ENCODE data around the gene FAM171A1. TPM values are rescaled to one million over a fixed set of nuclear protein-coding genes. Genes with fewer than 3 reads are reported as not detected.
A peak's percentile ranks its signal among the peaks of the same experiment; 100 is the strongest.
"Not testable (repeated sequence)": the region's sequence is repeated elsewhere in the genome, so short reads cannot be mapped to it uniquely, and the experiment has no call there.

The FAM171A1 gene
- total RNA-seq, 1 donor from 2014 or later: 34.9 TPM

DNA sequence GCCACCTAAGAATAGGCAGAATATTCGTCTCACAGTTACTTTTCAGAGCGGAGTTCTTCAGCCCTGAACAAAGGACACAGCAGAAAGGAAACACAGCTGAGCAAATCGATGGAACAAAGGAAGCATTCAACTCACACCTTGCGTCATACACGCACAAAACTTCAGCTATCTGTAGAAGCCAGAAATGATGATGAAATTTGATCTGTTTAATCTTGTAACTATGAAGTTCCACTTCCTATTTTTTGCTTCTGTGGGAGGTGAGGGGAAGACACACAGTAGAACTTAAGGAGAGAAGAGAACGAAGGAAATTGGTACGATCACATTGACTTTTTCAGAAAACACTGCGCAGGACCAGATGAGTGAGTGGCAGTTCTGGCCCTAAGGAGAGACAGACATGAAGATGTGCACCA is 26.2 kb downstream of the FAM171A1 start:
- no peak for DNase-seq (ENCODE audit: low read depth)

DNA sequence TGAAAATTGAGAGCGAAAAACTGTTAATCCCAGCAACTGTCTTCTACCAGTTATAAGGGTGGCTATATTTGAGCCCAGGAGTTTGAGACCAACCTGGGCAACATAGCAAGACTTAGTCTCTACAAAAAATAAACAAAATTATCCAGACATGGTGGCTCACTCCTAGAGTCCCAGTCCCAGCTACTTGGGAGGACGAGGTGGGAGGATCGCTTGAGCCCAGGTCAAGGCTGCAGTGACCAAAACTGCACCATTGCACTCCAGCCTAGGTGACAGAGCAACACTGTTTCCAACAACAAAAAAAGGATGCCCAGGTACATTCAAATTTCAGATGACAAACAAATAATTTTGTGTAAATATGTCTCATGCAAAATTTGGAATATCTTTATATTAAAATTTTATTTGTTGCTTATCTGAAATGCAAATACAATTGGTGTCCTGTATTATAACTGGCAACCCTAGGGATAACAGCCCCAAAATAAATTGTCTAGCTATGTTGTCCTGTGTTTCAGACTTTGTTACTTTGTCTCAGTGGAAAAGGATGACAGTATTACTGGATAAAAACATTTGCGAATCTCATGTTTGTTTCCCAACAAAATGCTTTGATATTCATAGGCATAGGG is 26.7 kb downstream of the FAM171A1 start:
- no peak for DNase-seq (ENCODE audit: low read depth)

DNA sequence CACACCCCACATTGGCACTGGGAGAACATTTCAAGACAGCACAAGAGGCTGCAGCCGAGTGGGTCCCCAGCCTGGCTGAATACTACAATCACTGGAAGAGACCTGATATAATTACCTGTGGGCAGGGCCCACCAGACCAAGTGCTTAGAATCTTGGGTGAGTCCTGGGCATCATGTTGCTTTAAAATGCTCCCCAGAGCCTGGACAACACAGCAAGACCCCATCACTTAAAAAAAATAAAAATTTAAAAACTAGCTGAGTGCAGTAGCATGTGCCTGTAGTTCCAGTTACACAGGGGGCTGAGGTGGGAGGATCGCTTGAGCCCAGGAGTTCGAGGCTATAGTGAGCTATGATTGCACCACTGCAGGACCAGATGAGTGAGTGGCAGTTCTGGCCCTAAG is 28.1 kb downstream of the FAM171A1 start:
- no peak for DNase-seq (ENCODE audit: low read depth)

DNA sequence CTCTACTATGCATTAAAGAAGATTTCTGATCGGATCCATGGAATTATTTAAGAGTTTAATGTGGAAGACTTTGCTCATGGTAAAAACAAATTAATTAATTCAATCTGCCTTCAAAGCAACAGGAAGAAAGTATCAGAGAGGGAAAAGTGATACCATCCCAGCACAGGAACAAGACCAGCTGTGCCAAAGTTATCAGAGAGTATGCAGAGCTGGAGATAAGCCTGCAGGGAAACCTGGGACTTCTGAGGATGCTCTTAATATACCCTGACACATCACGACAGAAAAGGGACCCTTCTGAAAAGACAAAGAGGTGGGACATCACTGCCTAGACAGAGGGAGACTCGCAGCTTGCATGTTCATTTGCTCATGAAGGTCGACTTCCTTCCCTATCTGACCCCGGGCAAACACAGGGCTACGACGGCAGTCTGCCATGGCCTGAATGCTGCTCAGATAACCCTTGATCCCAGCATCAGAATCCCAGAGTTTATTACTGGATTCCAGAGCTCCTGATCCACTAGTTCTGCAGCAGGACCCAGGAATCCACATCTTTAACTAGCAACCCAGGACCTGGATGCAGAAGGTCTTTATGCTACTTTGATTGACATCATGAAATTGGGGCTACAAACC is 29.5 kb downstream of the FAM171A1 start:
- no peak for DNase-seq (ENCODE audit: low read depth)

DNA sequence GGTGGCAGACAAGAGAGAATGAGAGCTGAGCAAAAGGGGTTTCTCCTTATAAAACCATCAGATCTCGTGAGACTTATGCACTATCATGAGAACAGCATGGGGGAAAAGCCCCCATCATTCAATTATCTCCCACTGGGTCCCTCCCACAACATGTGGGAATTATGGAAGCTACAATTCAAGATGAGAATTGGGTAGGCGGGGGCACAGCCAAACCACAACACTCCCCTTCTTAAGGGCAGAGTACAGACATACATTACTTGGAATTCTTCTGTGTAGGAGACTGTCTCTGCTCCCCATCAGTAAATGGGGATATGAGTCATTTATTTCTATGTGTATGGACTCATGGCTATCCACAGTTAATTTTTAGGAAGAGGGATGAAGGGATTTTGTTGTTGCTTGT is 31.2 kb downstream of the FAM171A1 start:
- DNase-seq (ENCODE audit: low read depth): no peak

DNA sequence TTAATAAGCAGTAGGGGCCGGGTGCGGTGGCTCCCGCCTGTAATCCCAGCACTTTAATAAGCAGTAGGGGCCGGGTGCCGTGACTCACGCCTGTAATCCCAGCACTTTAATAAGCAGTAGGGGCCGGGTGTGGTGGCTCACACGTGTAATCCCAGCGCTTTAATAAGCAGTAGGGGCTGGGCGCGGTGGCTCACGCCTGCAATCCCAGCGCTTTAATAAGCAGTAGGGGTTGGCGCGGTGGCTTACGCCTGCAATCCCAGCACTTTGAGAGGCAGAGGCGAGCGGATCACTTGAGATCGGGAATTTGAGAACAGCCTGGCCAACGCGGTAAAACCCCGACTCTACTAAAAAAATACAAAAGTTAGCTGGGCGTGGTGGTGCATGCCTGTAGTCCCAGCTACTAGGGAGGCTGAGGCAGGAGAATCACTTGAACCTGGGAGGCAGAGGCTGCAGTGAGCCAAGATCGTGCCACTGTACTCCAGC is 33.6 kb downstream of the FAM171A1 start:
- DNase-seq (ENCODE audit: low read depth): not testable (repeated sequence)

DNA sequence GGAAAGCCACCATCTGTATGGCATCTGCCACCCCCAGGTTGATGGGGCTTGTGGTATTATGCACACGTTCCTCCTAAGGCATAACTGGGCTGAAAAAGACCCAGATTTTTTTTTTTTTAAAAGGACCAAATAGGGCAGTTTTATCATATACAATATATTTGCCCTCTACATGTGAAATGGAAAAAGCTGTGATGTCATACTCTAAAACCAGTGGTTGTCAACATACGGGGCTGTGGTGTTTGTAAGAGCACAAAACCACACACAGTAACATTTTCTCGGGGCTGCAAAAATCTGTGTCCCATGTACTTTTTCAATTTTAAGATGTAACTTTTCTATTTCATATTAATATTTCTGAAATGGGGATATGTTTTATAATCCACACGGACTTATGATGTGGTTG is 34.9 kb downstream of the FAM171A1 start:
- DNase-seq (ENCODE audit: low read depth): no peak

DNA sequence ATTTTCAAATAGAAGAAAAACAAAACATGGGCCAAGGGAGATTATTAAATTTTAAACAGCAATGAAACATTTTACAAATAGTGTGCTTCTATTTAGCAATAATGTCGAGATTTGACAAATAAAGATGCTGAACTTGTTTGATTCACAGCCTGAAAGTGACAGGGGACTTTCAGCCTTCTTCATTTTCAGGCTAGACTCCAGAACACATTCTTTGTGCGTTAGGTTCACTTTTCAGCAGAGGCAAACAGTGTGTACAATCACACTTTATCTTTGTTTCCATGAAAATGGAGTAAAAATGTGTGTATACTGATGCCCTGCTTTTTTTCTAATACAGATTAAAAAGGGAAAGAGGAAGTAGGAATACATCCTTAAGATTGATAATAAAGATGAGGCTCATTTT is 35.6 kb downstream of the FAM171A1 start:
- no peak for DNase-seq (ENCODE audit: low read depth)

DNA sequence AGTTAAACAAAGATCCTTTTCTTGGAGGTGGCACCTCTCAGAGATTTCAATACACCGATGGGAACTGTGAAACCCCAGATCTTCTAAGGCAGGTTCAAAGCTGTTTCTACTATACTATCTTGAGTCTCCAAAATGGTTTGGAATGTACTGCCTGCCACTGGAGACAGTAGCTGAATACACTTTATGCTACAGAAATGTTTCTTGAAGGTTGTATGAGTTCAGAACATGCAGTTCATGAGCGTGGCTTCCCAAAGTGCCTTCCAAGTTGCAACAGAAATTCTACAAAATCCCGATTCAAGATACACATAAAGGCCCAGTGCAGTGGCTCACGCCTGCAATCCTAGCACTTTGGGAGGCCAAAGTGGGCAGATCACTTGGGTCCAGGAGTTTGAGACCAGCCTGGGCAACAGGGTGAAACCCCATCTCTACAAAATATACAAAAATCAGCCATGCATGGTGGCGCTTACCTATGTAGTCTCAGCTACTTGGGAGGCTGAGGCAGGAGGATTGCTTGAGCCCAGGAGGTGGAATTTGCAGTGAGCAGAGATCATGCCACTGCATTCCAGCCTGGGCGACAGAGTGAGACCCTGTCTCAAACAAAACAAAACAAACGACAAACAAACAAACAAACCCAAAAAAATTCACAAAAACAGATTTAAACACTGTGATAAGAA is 36.3 kb downstream of the FAM171A1 start:
- DNase-seq (ENCODE audit: low read depth): peak; percentile 59

DNA sequence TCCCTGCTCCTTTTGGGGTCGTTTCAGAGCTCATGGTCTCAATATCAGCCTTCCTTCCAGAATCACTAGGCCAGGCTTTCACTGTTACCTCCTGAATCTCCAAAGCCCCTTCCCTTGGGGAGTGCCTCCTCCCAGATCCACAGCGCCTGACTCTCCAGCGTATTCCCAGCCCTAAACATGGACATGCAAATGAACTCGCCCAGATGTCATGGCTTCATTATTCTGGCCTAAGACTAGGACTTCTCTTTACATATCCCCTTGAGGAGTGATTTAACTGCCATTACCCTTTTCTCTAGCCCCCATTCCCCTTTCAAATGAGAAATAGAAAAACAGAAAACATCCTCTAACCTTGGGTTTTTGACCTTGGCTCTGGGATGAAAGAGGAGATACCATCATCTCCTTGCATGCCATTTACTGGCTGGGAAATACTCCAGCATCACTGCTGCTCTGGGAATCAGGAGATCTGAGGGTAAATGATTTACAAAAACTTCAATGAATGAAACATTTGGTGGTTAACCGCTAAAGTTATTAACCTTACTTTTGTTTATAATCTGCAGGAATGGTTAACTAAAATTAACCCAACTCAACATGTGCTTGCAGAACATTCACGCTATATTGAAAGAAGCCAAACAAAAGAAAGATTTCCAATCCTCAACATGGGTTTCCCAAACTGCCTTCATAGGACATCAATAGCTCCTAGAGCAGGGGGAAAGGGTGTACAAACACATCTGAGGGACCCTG is 37.0 kb downstream of the FAM171A1 start:
- peak; percentile 99 for DNase-seq (ENCODE audit: low read depth)

DNA sequence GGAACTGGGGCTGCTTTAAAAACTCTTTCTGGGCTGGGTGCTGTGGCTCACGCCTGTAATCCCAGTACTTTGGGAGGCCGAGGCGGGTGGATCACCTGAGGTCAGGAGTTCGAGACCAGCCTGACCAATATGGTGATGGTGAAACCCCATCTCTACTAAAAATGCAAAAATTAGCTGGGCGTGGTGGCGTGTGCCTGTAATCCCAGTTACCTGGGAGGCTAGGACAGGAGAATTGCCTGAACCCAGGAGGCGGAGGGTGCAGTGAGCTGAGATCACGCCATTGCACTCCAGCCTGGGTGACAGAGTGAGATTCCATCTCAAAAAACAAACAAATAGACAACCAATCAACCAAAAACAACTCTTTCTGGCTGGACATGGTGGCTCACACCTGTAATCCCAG is 37.9 kb downstream of the FAM171A1 start:
- not testable (repeated sequence) for DNase-seq (ENCODE audit: low read depth)

DNA sequence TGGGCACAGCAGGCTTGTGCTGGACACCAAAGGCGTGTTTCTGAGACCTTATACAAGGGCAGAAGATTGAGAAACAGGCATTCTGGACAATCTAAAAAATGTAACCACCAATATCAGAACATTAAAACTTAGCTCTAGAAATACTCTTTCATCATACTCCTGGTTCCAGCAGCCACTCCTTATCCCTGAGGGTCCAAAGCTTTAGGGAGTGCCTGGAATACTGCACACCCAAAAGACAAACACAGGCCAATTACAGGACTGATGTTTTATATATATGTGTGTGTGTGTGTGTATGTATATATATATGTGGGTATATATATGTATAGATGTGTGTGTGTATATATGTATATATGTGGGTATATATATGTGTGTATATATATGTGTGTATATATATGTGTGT is 39.6 kb downstream of the FAM171A1 start:
- DNase-seq (ENCODE audit: low read depth): no peak

DNA sequence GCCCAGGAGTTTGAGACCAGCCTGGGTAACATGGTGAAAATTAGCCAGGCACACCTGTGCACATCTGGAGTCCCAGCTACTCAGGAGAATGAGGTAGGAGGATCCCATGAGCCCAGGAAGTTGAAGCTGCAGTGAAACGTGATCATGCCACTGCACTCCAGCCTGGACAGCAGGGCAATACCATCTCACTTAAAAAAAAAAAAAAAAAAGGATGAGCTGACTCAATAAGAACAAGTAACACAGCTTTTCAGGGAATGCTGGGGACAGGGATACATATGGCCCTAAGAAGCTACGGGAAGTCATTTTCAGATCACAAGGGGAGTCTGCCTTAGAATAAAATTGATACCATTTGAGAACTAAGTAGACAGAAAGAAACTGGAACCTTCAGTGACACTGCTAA is 41.7 kb downstream of the FAM171A1 start:
- no peak for DNase-seq (ENCODE audit: low read depth)

DNA sequence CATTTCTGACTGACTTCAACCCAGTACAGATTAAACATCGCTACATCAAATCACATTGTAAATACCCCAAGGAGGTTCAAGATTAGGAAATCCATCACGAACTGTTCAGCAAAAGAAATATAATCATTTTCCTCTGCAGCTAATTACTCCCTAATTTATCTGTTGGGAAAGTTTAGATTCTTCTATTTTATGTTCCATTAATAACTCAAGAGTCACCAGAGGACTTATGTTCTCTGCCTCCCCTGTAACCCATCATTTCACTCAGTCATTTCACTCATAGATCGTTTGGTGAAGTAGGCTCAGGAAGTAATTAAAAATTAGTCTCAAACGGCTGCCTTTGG is 45.2 kb downstream of the FAM171A1 start:
- DNase-seq (ENCODE audit: low read depth): no peak

DNA sequence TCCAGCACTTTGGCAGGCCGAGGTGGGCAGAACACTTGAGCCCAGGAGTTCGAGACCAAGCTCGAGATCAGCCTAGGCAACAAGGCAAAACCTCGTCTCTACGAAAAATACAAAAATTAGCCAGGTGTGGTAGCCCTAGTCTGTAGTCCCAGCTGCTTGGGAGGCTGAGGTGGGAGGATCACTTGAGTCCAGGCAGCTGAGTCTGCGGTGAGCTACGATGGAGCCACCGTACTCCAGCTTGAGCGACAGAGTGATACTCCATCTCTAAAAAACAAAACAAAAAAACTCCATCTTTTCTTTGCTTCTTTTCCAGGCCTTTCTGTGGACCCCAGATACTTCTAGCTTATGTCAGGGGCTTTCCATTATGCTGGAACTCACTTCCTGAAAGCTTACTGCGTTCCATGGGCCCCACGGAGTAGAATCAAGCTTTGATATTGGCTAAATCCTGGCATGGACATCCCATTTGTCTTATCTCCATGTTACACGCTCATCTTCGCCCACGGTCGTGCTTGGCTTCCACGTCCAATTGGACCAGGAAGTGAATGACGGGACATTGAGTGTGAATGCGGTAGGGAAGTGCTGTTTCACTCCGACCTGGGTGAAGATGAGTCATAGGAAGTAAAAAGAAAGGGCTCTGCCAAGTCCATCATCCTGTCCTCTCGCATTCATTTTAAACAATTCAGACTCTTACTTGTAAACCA is 45.7 kb downstream of the FAM171A1 start:
- DNase-seq (ENCODE audit: low read depth): peak; percentile 90

DNA sequence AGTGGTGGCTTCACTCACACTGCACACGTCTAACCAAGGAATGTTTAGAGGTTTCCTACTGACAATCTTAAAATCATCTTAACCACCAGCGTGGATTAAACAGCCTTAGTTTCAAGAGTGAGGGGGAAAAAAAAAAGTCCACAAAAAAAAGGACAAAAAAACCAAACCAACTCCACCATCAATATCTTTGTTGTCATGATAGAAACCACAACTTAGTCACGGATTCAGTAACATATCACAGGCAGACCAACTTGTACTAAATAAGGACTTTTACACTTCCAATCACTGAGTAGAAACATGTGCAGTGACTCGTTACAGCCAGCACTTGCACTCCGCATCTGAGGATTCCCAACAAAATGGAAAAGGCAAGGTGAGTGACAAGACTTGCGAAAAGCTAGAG is 46.5 kb downstream of the FAM171A1 start:
- DNase-seq (ENCODE audit: low read depth): no peak

DNA sequence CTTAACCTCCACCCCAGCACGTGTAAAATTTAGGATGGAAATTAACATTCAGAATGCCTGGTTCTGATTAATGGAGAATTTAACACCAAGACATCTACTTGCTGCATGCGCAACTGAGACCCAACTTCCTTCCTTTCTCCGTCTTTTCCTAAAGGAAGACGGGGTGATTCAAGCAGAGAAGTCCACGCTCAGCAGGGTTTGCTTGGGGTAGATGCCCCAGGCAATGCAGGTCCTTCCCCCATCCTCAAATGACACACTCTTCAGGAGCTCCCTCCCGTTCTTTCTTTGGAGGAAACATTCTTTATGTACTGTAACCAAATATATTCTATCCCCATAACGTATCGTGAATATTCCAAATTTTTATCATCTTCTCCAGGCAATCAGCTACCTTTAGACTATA is 47.0 kb downstream of the FAM171A1 start:
- no peak for DNase-seq (ENCODE audit: low read depth)

DNA sequence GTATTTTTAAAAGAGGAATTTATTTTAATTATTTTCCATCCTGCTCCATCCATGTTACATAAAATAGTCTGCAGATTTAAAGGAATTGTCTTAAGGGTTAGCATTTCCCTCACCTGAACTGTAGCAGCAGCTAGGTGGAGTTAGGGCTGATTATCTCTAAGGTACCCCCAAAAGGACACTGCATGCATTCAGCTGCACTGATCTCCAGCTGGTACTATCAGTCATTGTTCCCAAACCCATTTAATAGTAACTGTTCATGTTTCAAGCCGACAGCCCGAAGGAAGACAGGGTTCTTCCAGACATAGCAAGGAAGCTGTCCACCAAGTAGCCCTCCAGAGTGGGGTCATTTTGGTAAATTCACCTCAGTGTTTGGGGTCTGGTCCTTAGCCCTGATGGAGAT is 48.7 kb downstream of the FAM171A1 start:
- DNase-seq (ENCODE audit: low read depth): no peak

DNA sequence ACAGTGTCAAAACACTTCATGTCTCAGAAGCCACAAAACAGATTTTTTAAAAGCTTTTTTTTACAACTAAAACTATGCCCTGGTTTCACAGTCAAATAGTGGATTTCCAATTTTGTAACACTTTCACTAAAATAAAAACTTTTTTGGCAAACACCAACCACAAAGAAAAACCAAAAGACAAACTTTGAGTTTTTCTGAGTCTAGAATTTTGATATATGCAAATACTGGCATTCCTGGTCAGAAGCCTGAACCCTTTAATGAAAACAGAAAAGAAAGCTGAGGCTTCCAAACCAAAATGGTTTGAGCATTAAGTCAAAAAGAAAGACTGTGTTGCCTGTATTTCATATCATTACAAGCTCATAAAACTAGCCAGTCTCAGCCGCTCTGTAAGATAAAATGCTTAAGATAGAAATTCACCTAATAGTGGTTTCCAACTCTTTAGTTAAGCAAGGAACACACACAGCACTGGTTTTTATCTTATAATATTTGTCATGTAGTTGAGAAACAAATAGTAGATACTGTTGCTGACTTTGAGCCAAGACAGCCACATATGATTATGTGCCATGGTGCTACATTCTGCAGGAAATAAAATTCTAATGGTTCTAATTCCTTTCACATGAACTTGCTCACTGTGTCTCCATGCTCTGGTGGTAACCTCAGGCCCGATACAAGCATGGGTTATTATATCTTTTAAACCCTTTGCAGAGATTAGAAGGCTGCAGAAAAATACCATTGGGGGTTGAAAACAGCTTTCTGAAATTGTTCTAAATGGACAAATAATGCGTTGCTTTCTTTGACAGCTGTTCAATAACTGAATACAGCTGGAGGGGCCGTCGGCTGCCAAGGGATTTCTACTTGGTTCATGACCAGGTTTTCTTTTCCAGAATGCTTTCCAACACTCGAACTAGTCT is 49.4 kb downstream of the FAM171A1 start:
- no peak for DNase-seq (ENCODE audit: low read depth)

DNA sequence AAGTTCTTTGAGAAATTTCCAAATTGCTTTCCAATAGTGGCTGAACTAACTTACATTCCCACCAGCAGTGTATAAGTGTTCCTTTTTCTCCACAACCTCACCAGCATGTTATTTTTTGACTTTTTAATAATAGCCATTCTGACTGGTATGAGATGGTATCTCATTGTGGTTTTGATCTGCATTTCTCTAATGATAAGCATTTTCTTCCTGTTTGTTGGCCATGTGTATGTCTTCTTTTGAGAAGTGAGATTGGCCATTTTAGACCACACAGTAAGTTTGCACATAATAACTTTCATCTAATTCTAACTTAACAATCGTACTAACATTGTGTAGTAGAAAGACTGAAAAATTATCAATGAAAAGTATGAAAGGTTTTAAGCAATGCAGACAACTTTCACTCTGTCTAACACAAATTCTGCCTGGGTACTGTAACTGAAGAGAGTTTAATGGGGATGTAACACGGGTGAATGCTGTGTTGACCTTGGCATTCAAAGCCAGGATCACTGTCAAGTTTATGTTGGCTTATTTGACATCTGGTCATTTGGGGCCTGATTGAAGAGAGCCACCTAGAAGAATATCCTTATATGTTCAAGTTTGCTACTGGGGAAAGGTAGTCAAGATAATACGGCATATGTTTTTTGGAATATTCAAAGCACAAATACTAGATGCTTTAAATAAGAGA is 50.4 kb downstream of the FAM171A1 start:
- no peak for DNase-seq (ENCODE audit: low read depth)

Measured in renal cortical epithelial cell (primary cell).